Chondrocyte (in vitro differentiated cells): ENCODE data around the gene FAM171A1. TPM values are rescaled to one million over a fixed set of nuclear protein-coding genes. Genes with fewer than 3 reads are reported as not detected.

Experiments
- DNase-seq: peaks from one replicate; pipeline ENCODE4 v3.0.0; 2021; ENCODE audit warnings: mixed read lengths, low spot score
- H3K27ac Mint-ChIP-seq: one replicate; pipeline ENCODE4 v1.8.0; 2021; ENCODE audit warnings: mild to moderate bottlenecking, moderate library complexity, mixed read lengths; ENCODE audit not compliant: unreplicated experiment
- H3K27me3 Mint-ChIP-seq: 2 replicates; pipeline ENCODE4 v1.8.0; 2021; ENCODE audit warnings: low read depth, mixed read lengths
- H3K36me3 Mint-ChIP-seq: 2 replicates; pipeline ENCODE4 v1.8.0; 2021; ENCODE audit warnings: low read depth, mixed read lengths
- H3K4me1 Mint-ChIP-seq: 2 replicates; pipeline ENCODE4 v1.8.0; 2021; ENCODE audit warnings: low read depth, mild to moderate bottlenecking, mixed read lengths
- H3K4me3 Mint-ChIP-seq: one replicate; pipeline ENCODE4 v1.8.0; 2021; ENCODE audit warnings: mild to moderate bottlenecking, moderate library complexity, mixed read lengths; ENCODE audit not compliant: unreplicated experiment
- H3K9me3 Mint-ChIP-seq: 2 replicates; pipeline ENCODE4 v1.8.0; 2021; ENCODE audit warnings: low read depth, mixed read lengths
- total RNA-seq: library from RNA; stranded (reverse); gene quantifications from 3 replicates; pipeline ENCODE4 v1.2.1, GENCODE V29; 2021
- TF ChIP-seq, protein P1 (sequence below): fragments of 200-600 bp; sonication (generic); IDR thresholded peaks from 2 replicates; pipeline ENCODE4 v1.5.0; 2021; ENCODE audit warnings: antibody characterized with exemption, mild to moderate bottlenecking, moderate library complexity

The FAM171A1 gene
- total RNA-seq, 1 donor from 2014 or later = 40.9 TPM

DNA sequence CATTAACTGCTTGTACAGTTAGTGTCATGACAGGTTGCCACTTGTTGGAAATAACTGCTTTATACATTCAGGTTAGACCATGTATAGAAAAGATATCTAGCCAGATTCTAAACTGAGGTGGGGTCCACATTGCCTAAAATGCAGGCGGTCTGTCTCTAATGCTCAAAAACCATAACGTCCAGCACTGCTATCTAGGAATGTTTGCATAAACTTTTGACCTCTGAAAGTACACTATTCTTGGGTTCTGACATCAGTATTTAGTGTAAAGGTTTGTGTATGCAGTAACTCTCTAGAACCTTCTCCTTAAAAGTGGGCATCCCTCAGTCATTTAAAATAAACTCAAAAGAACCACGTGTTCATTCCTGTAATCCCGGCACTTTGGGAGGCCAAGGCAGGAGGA, 10.3 kb upstream of the FAM171A1 start:
- H3K27ac Mint-ChIP-seq = no peak overlapping the region
- no peak for DNase-seq
- TF ChIP-seq, protein P1, sequence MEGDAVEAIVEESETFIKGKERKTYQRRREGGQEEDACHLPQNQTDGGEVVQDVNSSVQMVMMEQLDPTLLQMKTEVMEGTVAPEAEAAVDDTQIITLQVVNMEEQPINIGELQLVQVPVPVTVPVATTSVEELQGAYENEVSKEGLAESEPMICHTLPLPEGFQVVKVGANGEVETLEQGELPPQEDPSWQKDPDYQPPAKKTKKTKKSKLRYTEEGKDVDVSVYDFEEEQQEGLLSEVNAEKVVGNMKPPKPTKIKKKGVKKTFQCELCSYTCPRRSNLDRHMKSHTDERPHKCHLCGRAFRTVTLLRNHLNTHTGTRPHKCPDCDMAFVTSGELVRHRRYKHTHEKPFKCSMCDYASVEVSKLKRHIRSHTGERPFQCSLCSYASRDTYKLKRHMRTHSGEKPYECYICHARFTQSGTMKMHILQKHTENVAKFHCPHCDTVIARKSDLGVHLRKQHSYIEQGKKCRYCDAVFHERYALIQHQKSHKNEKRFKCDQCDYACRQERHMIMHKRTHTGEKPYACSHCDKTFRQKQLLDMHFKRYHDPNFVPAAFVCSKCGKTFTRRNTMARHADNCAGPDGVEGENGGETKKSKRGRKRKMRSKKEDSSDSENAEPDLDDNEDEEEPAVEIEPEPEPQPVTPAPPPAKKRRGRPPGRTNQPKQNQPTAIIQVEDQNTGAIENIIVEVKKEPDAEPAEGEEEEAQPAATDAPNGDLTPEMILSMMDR = no peak
- peaks cover 3% of the 10 kb centered on the region for H3K4me1 Mint-ChIP-seq
- H3K4me3 Mint-ChIP-seq = no peak overlapping the region
- peaks cover 2% of the 10 kb centered on the region for H3K36me3 Mint-ChIP-seq
- peaks cover 6% of the 10 kb centered on the region for H3K27me3 Mint-ChIP-seq
- H3K9me3 Mint-ChIP-seq = no peaks in the 10 kb centered on the region

DNA sequence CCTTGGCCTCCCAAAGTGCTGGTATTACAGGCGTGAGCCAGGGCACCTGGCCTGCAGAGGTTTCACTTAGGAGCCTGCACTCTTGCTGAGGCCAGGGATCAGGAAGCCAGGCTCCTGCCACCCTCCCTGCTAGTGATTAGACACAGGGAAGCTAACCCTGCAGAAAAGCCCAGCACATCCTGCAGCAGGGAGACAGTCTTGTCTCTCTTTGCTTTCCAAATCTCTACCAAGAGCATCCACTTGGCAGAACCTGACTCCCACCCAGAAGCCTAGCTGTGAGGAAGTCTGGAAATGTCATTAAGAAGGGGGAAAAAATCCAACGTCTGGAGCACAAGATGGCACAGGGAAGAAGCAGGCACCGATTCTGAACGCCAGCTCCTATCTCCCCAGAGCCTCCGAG, 8.0 kb upstream of the FAM171A1 start:
- no peak for DNase-seq
- Mint-ChIP-seq H3K4me3 (no peak overlapping the region), H3K27me3 (peaks cover 2% of the 10 kb centered on the region), H3K9me3 (no peaks in the 10 kb centered on the region), H3K4me1 (no peaks in the 10 kb centered on the region), H3K27ac (no peak overlapping the region), H3K36me3 (no peaks in the 10 kb centered on the region)
- TF ChIP-seq, protein P1 = no peak

DNA sequence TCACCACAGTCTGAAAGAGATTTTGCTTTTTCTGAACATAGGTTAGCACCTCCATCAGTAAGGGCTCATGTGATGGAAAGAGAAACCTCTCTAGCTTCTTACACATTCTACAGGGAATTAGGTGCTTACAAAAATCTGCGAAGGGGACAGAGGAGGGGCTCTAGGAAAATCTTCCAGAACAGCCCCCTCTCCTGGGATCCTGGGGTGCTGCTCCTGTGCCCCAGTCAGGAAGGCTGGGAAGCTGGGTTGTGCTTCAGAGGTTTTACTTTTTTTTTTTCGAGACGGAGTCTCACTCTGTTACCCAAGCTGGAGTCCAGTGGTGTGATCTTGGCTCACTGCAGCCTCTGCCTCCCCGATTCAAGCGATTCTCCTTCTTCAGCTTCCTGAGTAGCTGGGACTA, 7.5 kb upstream of the FAM171A1 start:
- DNase-seq = no peak

DNA sequence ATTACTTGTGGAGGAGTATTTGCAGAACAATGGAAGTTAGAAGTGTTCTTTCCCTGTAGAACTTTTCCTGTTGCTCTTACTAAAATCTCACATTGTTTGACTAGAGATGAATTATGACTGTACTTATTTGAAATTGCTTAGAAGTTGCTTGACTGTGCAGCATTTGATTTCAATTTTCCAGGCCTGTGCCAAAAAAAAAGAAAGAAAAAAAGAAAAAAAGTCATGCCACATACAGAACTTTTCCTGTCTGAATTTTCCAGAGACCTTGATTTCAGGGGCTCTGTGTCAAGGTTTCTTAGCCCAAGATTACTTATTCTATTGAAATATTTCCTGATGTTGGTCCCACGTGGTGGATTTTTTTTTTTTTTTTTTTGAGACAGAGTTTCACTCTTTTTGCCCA, 3.5 kb upstream of the FAM171A1 start:
- no peak for DNase-seq
- Mint-ChIP-seq H3K4me3 (no peak overlapping the region), H3K4me1 (peaks cover 5% of the 10 kb centered on the region), H3K9me3 (no peaks in the 10 kb centered on the region), H3K36me3 (no peaks in the 10 kb centered on the region), H3K27me3 (no peaks in the 10 kb centered on the region), H3K27ac (no peak overlapping the region)
- TF ChIP-seq, protein P1 = no peak

More for the DNA sequence above, 7.5 kb upstream of the FAM171A1 start:
- H3K4me3 Mint-ChIP-seq = no peak overlapping the region
- H3K36me3 Mint-ChIP-seq = no peaks in the 10 kb centered on the region
- TF ChIP-seq, protein P1 = no peak
- peaks cover 2% of the 10 kb centered on the region for H3K27me3 Mint-ChIP-seq
- no peaks in the 10 kb centered on the region for H3K4me1 Mint-ChIP-seq
- H3K27ac Mint-ChIP-seq = no peak overlapping the region
- no peaks in the 10 kb centered on the region for H3K9me3 Mint-ChIP-seq

DNA sequence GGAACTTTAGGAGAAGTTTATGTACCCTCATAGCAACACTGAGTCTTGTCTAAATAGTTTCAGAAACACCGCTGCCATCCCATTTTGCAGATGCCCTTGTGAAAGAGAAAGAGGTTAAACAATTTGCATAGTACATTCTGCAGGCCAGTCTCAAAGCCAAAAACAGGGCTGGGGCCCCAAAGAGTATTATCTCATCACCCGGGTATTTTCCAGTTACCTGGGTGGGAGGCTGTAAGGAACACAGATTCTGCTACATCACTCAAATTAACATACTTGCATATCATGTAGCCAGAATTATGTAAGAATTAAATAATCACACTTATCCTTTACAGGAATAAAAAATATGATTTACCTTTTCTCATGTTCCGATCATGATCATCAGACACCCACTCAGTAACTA, 3.1 kb upstream of the FAM171A1 start:
- Mint-ChIP-seq H3K27ac (no peak overlapping the region), H3K9me3 (no peaks in the 10 kb centered on the region), H3K36me3 (no peaks in the 10 kb centered on the region), H3K4me3 (no peak overlapping the region), H3K27me3 (no peaks in the 10 kb centered on the region), H3K4me1 (peaks cover 9% of the 10 kb centered on the region)
- DNase-seq = no peak
- TF ChIP-seq, protein P1 = no peak
